Activated naive CD8-positive, alpha-beta T cell treated with anti-CD3 and anti-CD28 coated beads, Interleukin-2, amount 10 ng/mL, durations not matched to agents 7 days and 5 days (primary cell): ENCODE measurements around the gene PTRHD1. TPM values are rescaled to one million over a fixed set of nuclear protein-coding genes. Genes with fewer than 3 reads are reported as not detected.

Source experiments
- ATAC-seq: fragments of 150-1000 bp; cut with Tn5 transposase; one replicate; pipeline ENCODE4 v1.10.0; 2021; ENCODE audit warnings: low read depth, moderate library complexity
- POLR2A ChIA-PET: fragments of 350-600 bp; sonication (Branson Sonifier 250); formaldehyde crosslinking; loops from one replicate; lab custom pipeline; 2021; ENCODE audit warnings: antibody characterized with exemption; lab: Charles Lee
- DNase-seq: peaks from one replicate; pipeline ENCODE4 v3.0.0; 2021
- H3K27ac Mint-ChIP-seq: one replicate; pipeline ENCODE4 v1.8.0; 2022; ENCODE audit warnings: mild to moderate bottlenecking, mixed read lengths
- H3K27me3 Mint-ChIP-seq: one replicate; pipeline ENCODE4 v1.8.0; 2022; ENCODE audit warnings: mild to moderate bottlenecking, moderate library complexity, mixed read lengths
- H3K36me3 Mint-ChIP-seq: one replicate; pipeline ENCODE4 v1.8.0; 2021; ENCODE audit warnings: mild to moderate bottlenecking, mixed read lengths
- H3K4me1 Mint-ChIP-seq: one replicate; pipeline ENCODE4 v1.8.0; 2021; ENCODE audit warnings: mixed read lengths
- H3K4me3 Mint-ChIP-seq: one replicate; pipeline ENCODE4 v1.8.0; 2022; ENCODE audit warnings: mild to moderate bottlenecking, moderate library complexity, mixed read lengths
- H3K9me3 Mint-ChIP-seq: one replicate; pipeline ENCODE4 v1.8.0; 2021; ENCODE audit warnings: mixed read lengths
- total RNA-seq, 2 experiments: library from RNA; stranded (reverse); gene quantifications; one replicate each; pipeline ENCODE4 v1.2.3, GENCODE V29; 2021

PTRHD1 gene
- total RNA-seq, 2 experiments from 2014 or later: 17.3 to 19.8 TPM

DNA sequence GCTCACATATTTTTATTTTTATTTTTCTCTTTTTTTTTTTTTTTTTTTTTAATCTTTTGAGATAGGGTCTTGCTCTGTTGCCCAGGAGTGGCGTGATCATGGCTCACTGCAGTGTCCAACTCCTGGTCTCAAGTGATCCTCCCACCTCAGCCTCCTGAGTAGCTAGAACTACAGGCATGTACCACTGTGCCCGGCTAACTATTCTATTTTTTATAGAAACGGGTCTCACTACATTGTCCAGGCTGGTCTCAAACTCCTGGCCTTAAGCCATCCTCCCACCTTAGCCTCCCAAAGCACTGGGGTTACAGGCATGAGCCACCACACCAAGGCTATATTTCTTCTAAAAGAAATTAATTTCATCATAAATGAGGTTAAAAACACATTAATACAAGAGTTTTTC, 45.9 kb downstream of the PTRHD1 start:
- H3K36me3 Mint-ChIP-seq: peaks cover 9% of the 10 kb centered on the region
- H3K4me3 Mint-ChIP-seq: no peak overlapping the region
- H3K27ac Mint-ChIP-seq: no peak overlapping the region
- peaks cover 2% of the 10 kb centered on the region for H3K4me1 Mint-ChIP-seq
- H3K27me3 Mint-ChIP-seq: no peaks in the 10 kb centered on the region
- H3K9me3 Mint-ChIP-seq: no peaks in the 10 kb centered on the region
- DNase-seq (no peak), ATAC-seq (no peak)
- POLR2A ChIA-PET: interaction anchor here (0.7 kb wide), 1 partner anchor 1637 kb away, joined by 7 read pairs; no protein-coding TSS in a partner anchor

DNA sequence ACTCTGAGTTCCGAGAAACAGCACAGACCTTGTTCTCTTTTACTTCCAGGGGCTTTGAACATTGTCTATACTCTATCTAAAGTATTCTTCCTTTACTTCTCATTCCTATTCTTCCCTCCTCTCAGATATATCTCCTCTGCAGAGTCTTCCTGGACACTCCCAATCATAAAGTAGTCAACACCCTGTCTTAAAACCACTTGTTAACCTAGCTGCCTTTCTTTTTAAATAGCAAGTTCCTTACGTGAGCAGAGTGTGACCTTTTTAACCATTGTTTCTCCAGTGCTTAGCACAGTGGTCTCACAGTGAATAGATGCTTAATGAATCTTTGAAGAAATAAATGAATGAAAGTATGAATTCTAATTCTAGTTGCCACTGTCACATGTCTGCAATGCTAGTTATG, 47.4 kb downstream of the PTRHD1 start:
- Mint-ChIP-seq H3K9me3 (no peaks in the 10 kb centered on the region), H3K36me3 (peaks cover 14% of the 10 kb centered on the region), H3K27ac (no peak overlapping the region), H3K4me1 (peaks cover 2% of the 10 kb centered on the region), H3K4me3 (no peak overlapping the region), H3K27me3 (no peaks in the 10 kb centered on the region)
- DNase-seq (no peak), ATAC-seq (no peak)
- POLR2A ChIA-PET: no interaction called here

DNA sequence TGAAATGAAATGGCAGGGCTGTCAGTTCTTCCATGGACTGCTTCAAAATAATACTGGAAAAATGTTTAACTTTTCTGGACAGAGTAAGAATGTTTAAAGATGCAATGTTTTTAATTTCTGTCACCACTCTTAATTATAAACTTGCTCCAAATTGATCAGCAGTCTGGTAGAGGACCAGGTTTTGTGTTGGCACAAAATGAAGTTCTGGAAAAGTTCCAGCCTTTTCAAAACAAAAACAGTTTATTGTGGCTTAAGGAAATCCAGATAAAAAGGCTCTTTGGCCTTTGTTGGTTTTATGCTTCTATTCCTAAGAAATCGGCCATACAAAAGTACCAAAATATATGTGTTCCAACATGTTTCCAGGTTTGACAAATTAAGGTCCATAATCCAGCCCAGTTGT, 48.8 kb downstream of the PTRHD1 start:
- POLR2A ChIA-PET: no interaction called here
- Mint-ChIP-seq H3K9me3 (no peaks in the 10 kb centered on the region), H3K4me3 (no peak overlapping the region), H3K27me3 (no peaks in the 10 kb centered on the region), H3K4me1 (peaks cover 2% of the 10 kb centered on the region), H3K27ac (no peak overlapping the region), H3K36me3 (peaks cover 13% of the 10 kb centered on the region)
- no peak for ATAC-seq
- no peak for DNase-seq

DNA sequence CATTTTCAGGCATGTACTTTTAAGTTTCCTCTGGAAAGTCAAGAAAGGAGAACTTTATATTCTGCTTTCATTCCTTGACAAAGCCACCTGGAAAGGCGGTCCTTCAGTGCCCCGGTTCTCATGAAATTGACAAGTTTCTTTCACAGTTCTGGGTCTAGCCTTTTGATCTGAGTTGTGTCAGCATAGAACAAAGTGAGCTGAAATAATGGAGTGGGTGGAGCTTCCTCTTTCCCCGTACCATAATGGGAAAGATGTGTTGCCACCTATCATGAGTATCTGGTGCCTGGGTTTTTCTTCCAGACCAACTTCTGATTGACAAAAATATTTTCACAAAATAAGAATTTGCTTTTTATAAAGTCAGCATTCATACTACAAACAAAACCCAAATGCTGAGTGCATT, 49.3 kb downstream of the PTRHD1 start:
- POLR2A ChIA-PET: no interaction called here
- Mint-ChIP-seq H3K9me3 (no peaks in the 10 kb centered on the region), H3K4me1 (no peaks in the 10 kb centered on the region), H3K36me3 (peaks cover 11% of the 10 kb centered on the region), H3K27me3 (no peaks in the 10 kb centered on the region), H3K4me3 (no peak overlapping the region), H3K27ac (no peak overlapping the region)
- DNase-seq: no peak
- no peak for ATAC-seq

DNA sequence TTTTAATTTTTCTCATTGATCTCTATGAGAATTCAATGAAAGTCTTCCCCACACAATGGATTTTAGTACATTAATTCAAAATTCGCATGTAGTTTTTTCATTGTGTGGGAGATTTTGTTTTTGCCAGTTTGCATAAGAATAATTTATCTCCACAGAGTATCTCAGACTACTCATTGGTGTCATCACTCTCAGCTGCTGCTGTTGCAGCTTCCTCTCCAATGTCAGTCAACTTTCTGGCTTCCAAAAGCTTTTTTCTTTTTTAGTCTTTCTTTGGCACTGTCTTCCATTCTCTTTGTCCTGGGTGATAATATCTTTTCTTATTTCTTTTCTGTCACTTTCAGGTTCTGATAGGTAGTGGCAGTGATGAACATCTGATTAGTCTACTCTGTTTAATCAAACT, 50.5 kb downstream of the PTRHD1 start:
- H3K9me3 Mint-ChIP-seq: no peaks in the 10 kb centered on the region
- peaks cover 11% of the 10 kb centered on the region for H3K36me3 Mint-ChIP-seq
- no peak overlapping the region for H3K4me3 Mint-ChIP-seq
- no peaks in the 10 kb centered on the region for H3K27me3 Mint-ChIP-seq
- H3K27ac Mint-ChIP-seq: no peak overlapping the region
- ATAC-seq: no peak
- no peak for DNase-seq
- POLR2A ChIA-PET: no interaction called here
- no peaks in the 10 kb centered on the region for H3K4me1 Mint-ChIP-seq

DNA sequence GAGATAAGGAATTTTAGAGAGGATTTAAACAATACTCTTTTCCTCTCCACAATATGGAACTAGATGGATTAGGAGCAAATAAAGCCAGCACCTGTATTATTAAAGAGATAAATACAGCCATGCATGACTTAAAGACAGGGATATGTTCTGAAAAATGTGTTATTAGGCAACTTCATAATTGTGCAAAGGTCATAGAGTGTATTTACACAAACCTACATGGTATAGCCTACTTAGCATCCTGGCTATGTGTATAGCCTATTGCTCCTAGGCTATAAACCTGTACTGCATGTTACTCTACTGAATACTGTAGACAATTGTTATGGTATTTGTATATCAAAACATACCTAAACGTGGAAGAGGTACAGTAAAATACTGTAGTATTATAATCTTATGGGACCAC, 53.0 kb downstream of the PTRHD1 start:
- no peak for DNase-seq
- Mint-ChIP-seq H3K27me3 (no peaks in the 10 kb centered on the region), H3K9me3 (no peaks in the 10 kb centered on the region), H3K4me3 (no peak overlapping the region), H3K4me1 (no peaks in the 10 kb centered on the region), H3K27ac (no peak overlapping the region), H3K36me3 (peaks cover 9% of the 10 kb centered on the region)
- ATAC-seq: no peak
- POLR2A ChIA-PET: no interaction called here

Other genes starting within 250 kb of the PTRHD1 start
- 10 to 100 TPM; 38.8 to 39.0 TPM for gene CENPO, start within 50 bp of the PTRHD1 start, total RNA-seq
- gene ADCY3, start 126.8 kb upstream of the PTRHD1 start, total RNA-seq: 10 to 100 TPM; 29.5 to 32.5 TPM
- 1 to 10 TPM; 9.3 to 9.6 TPM for gene DNAJC27, start 178.6 kb upstream of the PTRHD1 start, total RNA-seq
- gene EFR3B, start 248.7 kb upstream of the PTRHD1 start, total RNA-seq: under 1 TPM; 0.08 to 0.11 TPM